ENCODE results near the gene FBL.

Gene FBL

GRCh38 chr19:39842693-39843435 lies 3.3 kb downstream of the FBL start:
- DNase-seq (ENCODE audit: low read depth in 2 of 2), result no peak

GRCh38 chr19:39841041-39841440 lies 5.1 kb downstream of the FBL start:
- no peak for DNase-seq (ENCODE audit: low read depth in 2 of 2)

GRCh38 chr19:39840492-39840891 lies 5.7 kb downstream of the FBL start:
- no peak for DNase-seq (ENCODE audit: low read depth in 2 of 2)

GRCh38 chr19:39839678-39840327 lies 6.4 kb downstream of the FBL start:
- DNase-seq (ENCODE audit: low read depth in 2 of 2), result no peak

GRCh38 chr19:39838569-39838968 lies 7.6 kb downstream of the FBL start:
- no peak for DNase-seq (ENCODE audit: low read depth in 2 of 2)

- DNase-seq (ENCODE audit: low read depth in 2 of 2), result no peak
Measured at GRCh38 chr19:39837978-39838377, 8.2 kb downstream of the FBL start.

GRCh38 chr19:39834287-39834841 lies 11.8 kb downstream of the FBL start:
- DNase-seq (ENCODE audit: low read depth in 2 of 2), result no peak

GRCh38 chr19:39833464-39834286 lies 12.5 kb downstream of the FBL start, which contains the start of gene DYRK1B:
Gene DYRK1B, minus strand, starts transcription at chr19:39834162. Its CDS starts 2,295 bp downstream, at chr19:39831867.
- peak; percentile 93 to 94 for DNase-seq (ENCODE audit: low read depth in 2 of 2)

- DNase-seq (ENCODE audit: low read depth in 2 of 2), result no peak
Measured at GRCh38 chr19:39833160-39833463, 13.1 kb downstream of the FBL start.

- no peak for DNase-seq (ENCODE audit: low read depth in 2 of 2)
Measured at GRCh38 chr19:39832341-39833083, 13.7 kb downstream of the FBL start.

- no peak for DNase-seq (ENCODE audit: low read depth in 2 of 2)
Measured at GRCh38 chr19:39831679-39832078, 14.5 kb downstream of the FBL start.

GRCh38 chr19:39830847-39831246 lies 15.3 kb downstream of the FBL start:
- DNase-seq (ENCODE audit: low read depth in 2 of 2), result no peak

- no peak for DNase-seq (ENCODE audit: low read depth in 2 of 2)
Measured at GRCh38 chr19:39830406-39830805, 15.8 kb downstream of the FBL start.

GRCh38 chr19:39829702-39830275 lies 16.4 kb downstream of the FBL start:
- DNase-seq (ENCODE audit: low read depth in 2 of 2), result no peak

GRCh38 chr19:39828654-39829032 lies 17.5 kb downstream of the FBL start:
- no peak for DNase-seq (ENCODE audit: low read depth in 2 of 2)

GRCh38 chr19:39828015-39828653 lies 18.0 kb downstream of the FBL start:
- no peak for DNase-seq (ENCODE audit: low read depth in 2 of 2)

GRCh38 chr19:39827216-39827615 lies 19.0 kb downstream of the FBL start:
- DNase-seq (ENCODE audit: low read depth in 2 of 2), result no peak

- DNase-seq (ENCODE audit: low read depth in 2 of 2), result no peak
Measured at GRCh38 chr19:39826311-39826945, 19.8 kb downstream of the FBL start.

- DNase-seq (ENCODE audit: low read depth in 2 of 2), result no peak
Measured at GRCh38 chr19:39825531-39826076, 20.6 kb downstream of the FBL start.

- no peak for DNase-seq (ENCODE audit: low read depth in 2 of 2)
Measured at GRCh38 chr19:39825093-39825463, 21.1 kb downstream of the FBL start.
